A549 (cell line): ENCODE measurements around the gene RUNX2. TPM values are rescaled to one million over a fixed set of nuclear protein-coding genes. Genes with fewer than 3 reads are reported as not detected.

Source experiments
- ATAC-seq, 2 experiments: fragments of 200-7000 bp in 1 of 2; fragments of >200 bp in 1 of 2; cut with Nextera tagmentation in 1 of 2; cut with Tn5 transposase in 1 of 2; 3 replicates each; pipeline versions ENCODE4 v1.8.0 to v1.9.1; 2018 to 2020; ENCODE audit warnings: mild to moderate bottlenecking in 1 of 2, moderate library complexity in 1 of 2
- CTCF ChIA-PET: fragments of 300-600 bp; sonication (Branson Sonifier 250); formaldehyde crosslinking; extraction: SDS; loops from one replicate; lab custom pipeline; 2021; ENCODE audit warnings: antibody characterized with exemption, inconsistent platforms; lab: Yijun Ruan, JAX
- POLR2A ChIA-PET: fragments of 350-600 bp; formaldehyde crosslinking; extraction: SDS; loops from one replicate; lab custom pipeline; 2021; ENCODE audit warnings: antibody characterized with exemption, inconsistent platforms; lab: Yijun Ruan, JAX
- DNase-seq, 2 experiments: peaks; one replicate each; pipeline versions ENCODE4 v3.0.0 to v3.0.0-alpha.2; 2011 to 2016; ENCODE audit warnings: low read depth in 1 of 2, low spot score in 1 of 2
- FAIRE-seq: peaks from 2 replicates; lab custom pipeline; 2011; peaks lifted over from hg19 to GRCh38; lab: Jason Lieb, UNC
- H3K27ac ChIP-seq, 2 experiments: fragments of >200 bp; sonication (Bioruptor Twin); formaldehyde crosslinking; 3 replicates each; pipeline ENCODE4 v1.5.1; 2016 to 2017
- H3K4me1 ChIP-seq: fragments of >200 bp; sonication (Bioruptor Twin); formaldehyde crosslinking; 3 replicates; pipeline ENCODE4 v1.6.1; 2016
- H3K4me2 ChIP-seq: fragments of >200 bp; sonication (Bioruptor Twin); formaldehyde crosslinking; 3 replicates; pipeline ENCODE4 v1.6.1; 2016
- H3K4me3 ChIP-seq: fragments of >200 bp; sonication (Bioruptor Twin); formaldehyde crosslinking; 3 replicates; pipeline ENCODE4 v1.5.1; 2016
- H3K9me3 ChIP-seq: fragments of >200 bp; sonication (Bioruptor Twin); formaldehyde crosslinking; 3 replicates; pipeline ENCODE4 v1.6.1; 2016
- BHLHE40 ChIP-seq: IDR thresholded peaks from 2 replicates; pipeline ENCODE4 v1.6.1; 2012; ENCODE audit warnings: low read depth, low read length, inconsistent platforms
- CBX2 ChIP-seq: fragments of 200-600 bp; sonication (generic); IDR thresholded peaks from 2 replicates; pipeline ENCODE4 v1.6.1; 2016; ENCODE audit warnings: low read depth, mild to moderate bottlenecking, borderline replicate concordance
- E2F6 ChIP-seq: IDR thresholded peaks from 2 replicates; pipeline ENCODE4 v1.6.1; 2012; ENCODE audit warnings: low read depth, borderline replicate concordance
- EHF ChIP-seq: fragments of 250-450 bp; sonication (Bioruptor Pico); IDR thresholded peaks from 2 replicates; pipeline ENCODE4 v1.5.0; 2020; ENCODE audit warnings: mild to moderate bottlenecking
- EHMT2 ChIP-seq: fragments of 200-600 bp; sonication (generic); IDR thresholded peaks from 2 replicates; pipeline ENCODE4 v1.6.1; 2016; ENCODE audit warnings: antibody characterized with exemption, low read depth, mild to moderate bottlenecking, moderate library complexity
- ELK1 ChIP-seq: fragments of 150-350 bp; IDR thresholded peaks from 2 replicates; pipeline ENCODE4 v1.6.1; 2014; ENCODE audit warnings: low read depth, mild to moderate bottlenecking, low read length
- ESRRA ChIP-seq: fragments of 150-350 bp; IDR thresholded peaks from 2 replicates; pipeline ENCODE4 v1.6.1; 2014; ENCODE audit warnings: mild to moderate bottlenecking, low read length, borderline replicate concordance
- FOSB ChIP-seq: fragments of 250-450 bp; sonication (Bioruptor Pico); IDR thresholded peaks from 2 replicates; pipeline ENCODE4 v1.5.0; 2020; ENCODE audit warnings: mild to moderate bottlenecking, moderate library complexity
- FOSL2 ChIP-seq, 2 experiments: fragments of 450-650 bp in 1 of 2; fragments of >200 bp in 1 of 2; sonication (Bioruptor Twin) in 1 of 2; formaldehyde crosslinking; IDR thresholded peaks; 2 replicates each; pipeline versions ENCODE4 v1.5.0 to v1.6.1; 2016 to 2020; ENCODE audit warnings: mild to moderate bottlenecking in 1 of 2, moderate library complexity in 1 of 2
- GATA3 ChIP-seq: IDR thresholded peaks from 2 replicates; pipeline ENCODE4 v1.6.1; 2012; ENCODE audit warnings: borderline replicate concordance
- HOXB13 ChIP-seq: fragments of 250-450 bp; sonication (Bioruptor Pico); IDR thresholded peaks from 2 replicates; pipeline ENCODE4 v1.5.0; 2020; ENCODE audit warnings: low read depth, mild to moderate bottlenecking, moderate library complexity
- JUNB ChIP-seq: fragments of >200 bp; sonication (Bioruptor Twin); formaldehyde crosslinking; IDR thresholded peaks from 2 replicates; pipeline ENCODE4 v1.6.1; 2016
- MAFK ChIP-seq: fragments of 450-650 bp; IDR thresholded peaks from 2 replicates; pipeline ENCODE4 v1.6.1; 2014; ENCODE audit not compliant: partially characterized antibody
- MAZ ChIP-seq: fragments of 150-350 bp; IDR thresholded peaks from 2 replicates; pipeline ENCODE4 v1.6.1; 2014; ENCODE audit warnings: antibody characterized with exemption, low read depth, low read length, borderline replicate concordance
- MYC ChIP-seq: IDR thresholded peaks from 2 replicates; pipeline ENCODE4 v1.6.1; 2012; ENCODE audit warnings: mild to moderate bottlenecking, inconsistent platforms, low read length, improper control_type of control experiment, borderline replicate concordance
- NFE2L2 ChIP-seq: fragments of 150-350 bp; conservative IDR thresholded peaks from 2 replicates; pipeline ENCODE4 v1.6.1; 2014; ENCODE audit warnings: low read length
- PBX3 ChIP-seq: IDR thresholded peaks from 2 replicates; pipeline ENCODE4 v1.6.1; 2012
- POLR2A ChIP-seq: IDR thresholded peaks from 2 replicates; pipeline ENCODE4 v1.6.1; 2012; ENCODE audit warnings: mild to moderate bottlenecking, low read length
- POLR2AphosphoS2 ChIP-seq: conservative IDR thresholded peaks from 2 replicates; pipeline ENCODE4 v1.6.1; 2012; ENCODE audit warnings: low read length, improper control_type of control experiment, inconsistent platforms
- SMC3 ChIP-seq: fragments of >200 bp; sonication (Bioruptor Twin); formaldehyde crosslinking; IDR thresholded peaks from 3 replicates; pipeline ENCODE4 v1.6.1; 2018; ENCODE audit warnings: inconsistent platforms
- ZNF302 ChIP-seq: fragments of 250-450 bp; sonication (Bioruptor Pico); IDR thresholded peaks from 2 replicates; pipeline ENCODE4 v1.9.0; 2021; ENCODE audit warnings: inconsistent platforms, mild to moderate bottlenecking, moderate library complexity
- WGBS: methylation state at CpG from one replicate; pipeline ENCODE4 v1.1.6; 2017; ENCODE audit errors: missing lambda C conversion rate; 5-methylcytosine and 5-hydroxymethylcytosine counted together
- polyA plus RNA-seq, 4 experiments: library from polyadenylated mRNA; depleted of rRNA in 3 of 4; stranded (reverse); fragments of >200 nt; fragmentation: RNase III in 1 of 4; extraction: RNeasy Plus Mini Kit Qiagen cat#74134 plus additional on column Dnase treatment in 1 of 4; gene quantifications; 2 replicates in 3 of 4; 3 replicates in 1 of 4; pipeline ENCODE4 v1.2.3, GENCODE V29; 2011 to 2017
- TF ChIP-seq, protein P1 (sequence below): fragments of 450-650 bp; IDR thresholded peaks from 2 replicates; pipeline ENCODE4 v1.6.1; 2014; ENCODE audit warnings: antibody characterized with exemption
- TF ChIP-seq, protein P2 (sequence below): IDR thresholded peaks from 2 replicates; pipeline ENCODE4 v1.6.1; 2012

The RUNX2 gene
- polyA plus RNA-seq, 2 of the 4 experiments (the other 2 are of a cell fraction): 0.13 to 0.83 TPM

DNA sequence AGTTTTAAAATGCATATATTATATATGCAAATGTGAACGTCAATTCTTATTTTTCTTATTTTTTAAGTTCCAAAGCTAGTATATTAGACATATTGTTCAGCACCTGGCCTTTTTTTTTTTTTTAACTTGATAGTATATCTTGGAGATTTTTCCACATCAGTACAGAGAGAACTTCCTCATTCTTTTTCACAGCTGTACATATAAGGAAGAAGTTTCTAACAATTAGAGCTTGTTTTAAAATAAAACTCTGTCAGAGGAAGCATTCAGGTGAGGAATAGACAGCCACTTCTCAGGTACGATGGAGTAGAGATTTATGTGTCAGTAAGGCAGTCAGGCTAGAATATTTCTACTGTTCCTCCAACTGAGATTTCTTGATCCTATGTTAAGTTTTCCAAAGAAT, 282.7 kb downstream of the RUNX2 start:
- ChIA-PET CTCF (interaction anchor here (1.1 to 1.4 kb wide), 2 partner anchors 16 to 104 kb away, joined by 3 to 7 read pairs; no protein-coding TSS in a partner anchor), POLR2A (no interaction called here)
- FAIRE-seq: no peak
- ATAC-seq: no peak
- H3K4me1 ChIP-seq: 0 out of 3 replicates have a peak, but pooled peaks cover 4% of the 10 kb centered on the region
- DNase-seq: no peak
- no peak overlapping the region for H3K27ac ChIP-seq
- no peak for TF ChIP-seq POLR2AphosphoS2
- no peak for TF ChIP-seq MYC
- no peak for TF ChIP-seq CBX2
- TF ChIP-seq, protein P1, sequence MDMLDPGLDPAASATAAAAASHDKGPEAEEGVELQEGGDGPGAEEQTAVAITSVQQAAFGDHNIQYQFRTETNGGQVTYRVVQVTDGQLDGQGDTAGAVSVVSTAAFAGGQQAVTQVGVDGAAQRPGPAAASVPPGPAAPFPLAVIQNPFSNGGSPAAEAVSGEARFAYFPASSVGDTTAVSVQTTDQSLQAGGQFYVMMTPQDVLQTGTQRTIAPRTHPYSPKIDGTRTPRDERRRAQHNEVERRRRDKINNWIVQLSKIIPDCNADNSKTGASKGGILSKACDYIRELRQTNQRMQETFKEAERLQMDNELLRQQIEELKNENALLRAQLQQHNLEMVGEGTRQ: no peak
- TF ChIP-seq FOSB (CRISPR knock-in tag): no peak
- no peak for TF ChIP-seq HOXB13 (CRISPR knock-in tag)
- no peak for TF ChIP-seq MAZ
- TF ChIP-seq ESRRA: no peak
- no peak for TF ChIP-seq E2F6
- no peak for TF ChIP-seq PBX3
- no peak for TF ChIP-seq MAFK
- TF ChIP-seq NFE2L2: no peak
- no peak for TF ChIP-seq GATA3
- no peak for TF ChIP-seq POLR2A
- TF ChIP-seq EHMT2: no peak
- no peak for TF ChIP-seq SMC3
- TF ChIP-seq BHLHE40: no peak
- WGBS: 64% methylated on average over 2 of the region's 2 CpGs
- no peak overlapping the region for H3K4me2 ChIP-seq
- H3K4me3 ChIP-seq: no peak overlapping the region
- no peaks in the 10 kb centered on the region for H3K9me3 ChIP-seq

DNA sequence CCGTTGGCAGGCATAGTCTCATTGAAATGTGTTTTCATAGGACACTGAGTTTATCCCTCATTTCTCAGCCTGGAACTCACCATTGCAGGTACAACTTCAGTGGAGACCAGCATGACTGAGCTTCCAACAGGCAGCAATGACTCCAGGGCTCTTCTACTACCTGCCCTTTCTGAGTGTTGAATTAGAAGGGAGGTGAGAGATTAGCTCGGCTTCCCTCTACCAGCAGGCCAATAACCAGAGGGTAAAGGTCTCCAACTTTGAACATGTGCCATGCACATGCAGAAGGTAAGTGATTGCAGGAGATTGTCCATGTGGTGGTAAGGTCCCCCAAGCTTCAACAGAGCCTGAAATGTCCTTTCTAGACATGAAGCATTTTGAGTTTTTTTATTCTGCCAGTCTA, 283.4 kb downstream of the RUNX2 start:
- H3K27ac ChIP-seq: no peak overlapping the region
- TF ChIP-seq POLR2AphosphoS2 (no peak), FOSL2 (IDR thresholded peaks at IDR 0.05) (no peak), FOSL2 (CRISPR knock-in tag; IDR thresholded peaks at IDR 0.05) (no peak), GATA3 (no peak), ELK1 (no peak), EHF (no peak), JUNB (no peak), BHLHE40 (no peak), ZNF302 (CRISPR knock-in tag) (no peak)
- TF ChIP-seq, protein P1: no peak
- TF ChIP-seq, protein P2, sequence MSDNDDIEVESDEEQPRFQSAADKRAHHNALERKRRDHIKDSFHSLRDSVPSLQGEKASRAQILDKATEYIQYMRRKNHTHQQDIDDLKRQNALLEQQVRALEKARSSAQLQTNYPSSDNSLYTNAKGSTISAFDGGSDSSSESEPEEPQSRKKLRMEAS: no peak
- ChIA-PET POLR2A (no interaction called here), CTCF (interaction anchor here (1.4 kb wide), 1 partner anchor 103 kb away, joined by 7 read pairs; no protein-coding TSS in a partner anchor)
- FAIRE-seq (no peak), DNase-seq (no peak), ATAC-seq (no peak)
- no peaks in the 10 kb centered on the region for H3K9me3 ChIP-seq
- 88% methylated on average over 2 of the region's 2 CpGs for WGBS
- H3K4me2 ChIP-seq: no peak overlapping the region
- no peak overlapping the region for H3K4me3 ChIP-seq
- 0 out of 3 replicates have a peak, but pooled peaks cover 4% of the 10 kb centered on the region for H3K4me1 ChIP-seq
